ENCODE results near the gene SEMA3C. TPM values are rescaled to one million over a fixed set of nuclear protein-coding genes. Genes with fewer than 3 reads are reported as not detected.
"Not testable (repeated sequence)": the region's sequence is repeated elsewhere in the genome, so short reads cannot be mapped to it uniquely, and the experiment has no call there.

Gene SEMA3C
- total and polyA plus RNA-seq, 8 donors: 4.5 to 344 (median 68.7) TPM

GRCh38 chr7:80929619-80930018 lies 10.8 kb upstream of the SEMA3C start:
- H3K4me1 ChIP-seq: no peaks in the 10 kb centered on the region
- H3K27ac ChIP-seq: no peak overlapping the region
- TF ChIP-seq EP300 (IDR thresholded peaks at IDR 0.05): no peak
- intact Hi-C loops (cut with DNase I; ENCODE audit: low total_unique reads): no loop called here
- no peak for DNase-seq
- WGBS, 5 donors: 70 to 91% (median 80%) methylated on average over 3 of the region's 3 CpGs
- H3K4me3 ChIP-seq: no peak overlapping the region
- H3K9me3 ChIP-seq: peaks cover 0 to 5% (median 0%) of the 10 kb centered on the region in 4 donors
- H3K36me3 ChIP-seq: no peaks in the 10 kb centered on the region
- no peaks in the 10 kb centered on the region for H3K27me3 ChIP-seq

- H3K27ac ChIP-seq; H3K36me3 ChIP-seq; H3K27me3 ChIP-seq; DNase-seq; intact Hi-C loops (cut with DNase I; ENCODE audit: low total_unique reads); H3K4me3 ChIP-seq; H3K9me3 ChIP-seq: not testable (repeated sequence)
- H3K4me1 ChIP-seq: peaks cover 0 to 16% (median 7%) of the 10 kb centered on the region in 4 donors
- 97 to 99% (median 98%) methylated on average over 6 of the region's 6 CpGs for WGBS, 5 donors
These were observed 8.1 kb upstream of the SEMA3C start for GRCh38 chr7:80926955-80927354.

- H3K27ac ChIP-seq: peak overlapping the region in 3 of 5 donors; percentile 47 to 65 (median 52)
These were observed 5.2 kb upstream of the SEMA3C start for GRCh38 chr7:80924090-80924489.

GRCh38 chr7:80923211-80923612 lies 4.4 kb upstream of the SEMA3C start:
- no peak for DNase-seq
- 66 to 81% (median 74%) methylated on average over 4 of the region's 4 CpGs for WGBS, 5 donors
- Histone ChIP-seq H3K9me3 (peaks cover 0 to 5% (median 0%) of the 10 kb centered on the region in 4 donors), H3K4me1 (peaks cover 7 to 30% (median 19%) of the 10 kb centered on the region in 4 donors), H3K27me3 (no peaks in the 10 kb centered on the region), H3K36me3 (no peaks in the 10 kb centered on the region), H3K27ac (peak overlapping the region in 4 of 5 donors; percentile 50 to 73 (median 64)), H3K4me3 (no peak overlapping the region)
- TF ChIP-seq EP300 (IDR thresholded peaks at IDR 0.05) (no peak), POLR2A (IDR thresholded peaks at IDR 0.05) (no peak), POLR2AphosphoS5 (IDR thresholded peaks at IDR 0.05) (no peak), CTCF (IDR thresholded peaks at IDR 0.05) (no peak)
- intact Hi-C loops (cut with DNase I; ENCODE audit: low total_unique reads): no loop called here

More at GRCh38 chr7:80924090-80924489, 5.2 kb upstream of the SEMA3C start:
- 18 to 29% (median 25%) methylated on average over 2 of the region's 2 CpGs for WGBS, 5 donors
- Histone ChIP-seq H3K4me1 (peaks cover 7 to 28% (median 19%) of the 10 kb centered on the region in 4 donors), H3K4me3 (no peak overlapping the region), H3K27me3 (no peaks in the 10 kb centered on the region), H3K9me3 (peaks cover 0 to 5% (median 0%) of the 10 kb centered on the region in 4 donors), H3K36me3 (no peaks in the 10 kb centered on the region)
- no peak for DNase-seq
- TF ChIP-seq POLR2AphosphoS5 (IDR thresholded peaks at IDR 0.05): no peak
- TF ChIP-seq POLR2A (IDR thresholded peaks at IDR 0.05): no peak
- TF ChIP-seq CTCF (IDR thresholded peaks at IDR 0.05): no peak
- no peak for TF ChIP-seq EP300 (IDR thresholded peaks at IDR 0.05)
- intact Hi-C loops (cut with DNase I; ENCODE audit: low total_unique reads): no loop called here

GRCh38 chr7:80922253-80923049 lies 3.6 kb upstream of the SEMA3C start:
- intact Hi-C loops (cut with DNase I; ENCODE audit: low total_unique reads): no loop called here
- peak; percentile 83 to 92 for DNase-seq
- H3K36me3 ChIP-seq: no peaks in the 10 kb centered on the region
- no peaks in the 10 kb centered on the region for H3K27me3 ChIP-seq
- peaks cover 0 to 5% (median 0%) of the 10 kb centered on the region in 4 donors for H3K9me3 ChIP-seq
- no peak for TF ChIP-seq EP300 (IDR thresholded peaks at IDR 0.05)
- TF ChIP-seq POLR2AphosphoS5 (IDR thresholded peaks at IDR 0.05): peak in 2 of 3 donors; percentile 48 to 54
- H3K4me1 ChIP-seq: peaks cover 11 to 38% (median 23%) of the 10 kb centered on the region in 4 donors
- H3K27ac ChIP-seq: peak overlapping the region in 4 of 5 donors; percentile 50 to 73 (median 62)
- H3K4me3 ChIP-seq: no peak overlapping the region
- WGBS, 5 donors: 53 to 57% (median 55%) methylated on average over 5 of the region's 5 CpGs

GRCh38 chr7:80921130-80921529 lies 2.3 kb upstream of the SEMA3C start:
- Histone ChIP-seq H3K4me3 (no peak overlapping the region), H3K27me3 (no peaks in the 10 kb centered on the region), H3K27ac (peak overlapping the region; percentile 50 to 73 (median 62)), H3K36me3 (peaks cover 0 to under 1% (median 0%) of the 10 kb centered on the region in 4 donors), H3K9me3 (no peaks in the 10 kb centered on the region), H3K4me1 (peaks cover 13 to 47% (median 29%) of the 10 kb centered on the region in 4 donors)
- DNase-seq: peak in 1 of 2 donors; percentile 60
- TF ChIP-seq POLR2A (IDR thresholded peaks at IDR 0.05) (no peak), EP300 (IDR thresholded peaks at IDR 0.05) (no peak), POLR2AphosphoS5 (IDR thresholded peaks at IDR 0.05) (no peak), CTCF (IDR thresholded peaks at IDR 0.05) (no peak)
- WGBS, 5 donors: 21 to 46% (median 32%) methylated on average over 3 of the region's 3 CpGs
- intact Hi-C loops (cut with DNase I; ENCODE audit: low total_unique reads): no loop called here

Data from stomach (tissue), 9 donors.